NCI-H187 treated with DMSO at 0.1 percent for 48 hours (cell line): ENCODE measurements around the gene DNAJC7.
A peak's percentile ranks its signal among the peaks of the same experiment; 100 is the strongest.

Source experiments
- DNase-seq: peaks from one replicate; lab custom pipeline; 2025; lab: John Stamatoyannopoulos, UW

Gene DNAJC7

DNA sequence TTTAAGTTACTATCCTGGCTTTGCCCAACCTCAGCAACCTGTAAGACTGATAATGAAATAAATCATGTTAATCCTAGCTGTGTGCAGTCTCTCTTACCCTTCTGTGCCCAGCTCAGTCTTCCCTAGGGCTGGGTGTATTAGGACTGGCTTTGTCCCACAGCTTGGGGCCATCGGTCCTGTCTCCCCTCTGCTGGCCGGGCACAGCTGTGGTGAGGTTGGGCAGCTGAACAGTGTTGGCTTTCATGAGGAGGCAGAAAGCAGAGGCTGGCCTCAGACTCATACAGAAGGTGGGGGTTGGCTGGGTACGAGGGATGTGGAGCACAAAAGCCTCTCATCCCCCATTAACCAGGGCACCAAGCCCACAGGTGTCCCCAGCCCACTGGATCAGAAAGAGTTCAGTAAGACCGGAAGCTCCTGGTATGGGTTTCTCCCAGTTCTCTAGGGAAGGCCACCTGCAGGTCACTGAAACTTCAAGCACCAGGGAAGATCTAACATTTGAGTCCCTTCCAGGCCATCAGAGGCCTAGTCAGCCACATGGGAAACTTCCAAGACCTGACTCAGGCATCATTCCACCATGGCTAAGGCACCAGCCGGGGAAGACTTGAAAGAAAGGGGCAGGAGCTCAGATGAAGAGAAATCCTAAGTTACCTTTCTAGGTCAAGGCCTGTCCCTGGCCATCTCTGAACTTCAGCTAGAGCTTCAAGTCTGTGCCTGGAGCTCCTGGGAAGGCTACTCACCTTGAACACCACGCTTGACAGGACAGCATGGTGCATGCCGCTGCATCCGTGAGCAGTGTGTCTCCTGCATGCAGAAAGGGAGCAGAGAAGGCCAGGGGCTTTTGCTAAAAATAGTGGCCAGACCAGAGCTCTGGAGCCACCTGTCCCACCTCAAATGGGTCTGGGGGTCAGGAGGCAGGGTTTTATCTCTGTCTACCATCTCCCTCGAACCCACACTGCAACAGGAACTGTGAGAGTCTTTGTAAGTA is 41.8 kb downstream of the DNAJC7 start:
- DNase-seq: no peak

- no peak for DNase-seq
These were observed 42.6 kb downstream of the DNAJC7 start for GRCh38 chr17:41974658-41975057.

- no peak for DNase-seq
These were observed 43.2 kb downstream of the DNAJC7 start for GRCh38 chr17:41974031-41974430.

DNA sequence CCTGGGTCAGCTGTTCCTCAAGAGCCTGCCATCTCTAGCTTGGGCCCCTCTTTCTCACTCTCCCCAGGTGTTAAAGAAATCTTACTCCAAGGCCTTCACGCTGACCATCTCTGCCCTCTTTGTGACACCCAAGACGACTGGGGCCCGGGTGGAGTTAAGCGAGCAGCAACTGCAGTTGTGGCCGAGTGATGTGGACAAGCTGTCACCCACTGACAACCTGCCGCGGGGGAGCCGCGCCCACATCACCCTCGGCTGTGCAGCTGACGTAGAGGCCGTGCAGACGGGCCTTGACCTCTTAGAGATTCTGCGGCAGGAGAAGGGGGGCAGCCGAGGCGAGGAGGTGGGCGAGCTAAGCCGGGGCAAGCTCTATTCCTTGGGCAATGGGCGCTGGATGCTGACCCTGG is 43.8 kb downstream of the DNAJC7 start:
- no peak for DNase-seq

- DNase-seq: no peak
These were observed 44.5 kb downstream of the DNAJC7 start for GRCh38 chr17:41972571-41973407.

- DNase-seq: no peak
These were observed 45.3 kb downstream of the DNAJC7 start for GRCh38 chr17:41971721-41972523.

GRCh38 chr17:41970901-41971331 is 46.3 kb downstream of the DNAJC7 start:
- no peak for DNase-seq

DNA sequence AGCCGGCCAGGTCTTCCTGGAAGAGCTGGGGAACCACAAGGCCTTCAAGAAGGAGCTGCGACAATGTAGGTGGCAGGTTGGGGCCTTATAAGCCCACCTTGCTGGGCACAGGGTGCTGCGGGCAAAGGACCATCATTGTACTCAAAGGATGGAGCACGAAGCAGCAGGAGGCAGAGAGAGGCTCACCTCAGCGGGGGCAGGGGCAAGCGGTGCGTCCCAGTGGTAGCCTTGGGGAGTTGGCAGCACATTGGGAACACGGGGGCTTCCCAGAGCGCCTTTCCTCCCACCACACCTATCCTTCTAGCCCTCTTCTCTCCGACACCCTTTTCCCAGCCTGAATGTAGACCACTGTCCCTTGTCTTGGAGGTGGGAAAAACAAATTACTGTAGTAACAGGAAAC is 48.6 kb downstream of the DNAJC7 start:
- DNase-seq: no peak

DNA sequence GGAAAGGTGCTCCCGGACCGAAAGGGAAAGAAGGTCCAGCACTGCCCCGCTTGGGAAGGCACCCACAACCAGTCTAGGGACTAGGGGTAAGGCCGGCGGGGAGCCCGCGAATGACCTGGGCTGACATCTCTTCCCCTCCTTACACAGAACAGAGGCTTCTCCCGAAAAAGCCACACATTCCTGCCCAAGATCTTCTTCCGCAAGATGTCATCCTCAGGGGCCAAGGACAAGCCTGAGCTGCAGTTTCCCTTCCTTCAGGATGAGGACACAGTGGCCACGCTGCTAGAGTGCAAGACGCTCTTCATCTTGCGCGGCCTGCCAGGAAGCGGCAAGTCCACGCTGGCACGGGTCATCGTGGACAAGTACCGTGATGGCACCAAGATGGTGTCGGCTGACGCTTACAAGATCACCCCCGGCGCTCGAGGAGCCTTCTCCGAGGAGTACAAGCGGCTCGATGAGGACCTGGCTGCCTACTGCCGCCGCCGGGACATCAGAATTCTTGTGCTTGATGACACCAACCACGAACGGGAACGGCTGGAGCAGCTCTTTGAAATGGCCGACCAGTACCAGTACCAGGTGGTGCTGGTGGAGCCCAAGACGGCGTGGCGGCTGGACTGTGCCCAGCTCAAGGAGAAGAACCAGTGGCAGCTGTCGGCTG is 49.2 kb downstream of the DNAJC7 start:
- no peak for DNase-seq

DNA sequence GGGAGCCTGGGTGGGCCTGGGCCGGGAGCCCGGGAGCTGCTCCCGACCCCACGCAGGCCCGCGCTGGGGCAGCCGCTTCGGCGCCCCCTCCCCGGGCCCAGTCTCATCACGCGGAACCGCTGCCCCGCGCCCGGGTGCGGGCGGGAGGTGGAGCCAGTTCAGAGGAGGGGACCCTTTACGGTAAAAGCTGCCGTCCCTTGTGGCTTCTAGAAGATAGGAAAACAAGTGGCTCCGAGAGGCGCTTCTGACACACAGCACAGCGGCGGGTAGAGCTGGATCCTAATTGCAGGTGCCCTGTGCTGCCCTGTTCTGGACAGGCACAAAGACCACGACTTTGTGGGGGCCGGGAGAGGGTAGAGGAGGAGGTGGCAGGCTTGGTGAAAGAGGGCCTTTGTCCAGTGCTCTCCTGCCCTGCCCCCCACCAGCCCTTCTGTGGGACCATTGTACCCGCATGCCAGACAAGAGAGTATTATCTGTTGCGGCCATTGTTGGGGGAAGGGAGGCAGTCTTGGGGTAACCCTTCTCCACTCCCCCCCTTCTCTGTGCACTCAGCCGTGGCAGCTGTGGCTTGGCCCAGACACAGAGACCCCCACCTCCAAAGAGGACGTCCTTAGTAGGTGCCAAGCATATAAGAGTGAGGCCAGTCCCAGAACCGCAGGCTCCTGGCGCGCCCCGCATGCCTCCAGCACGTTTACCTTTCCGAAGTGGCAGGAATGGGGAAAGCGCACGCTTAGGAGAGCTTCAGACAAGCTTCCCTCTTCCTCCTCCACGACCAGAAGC is 49.9 kb downstream of the DNAJC7 start:
- no peak for DNase-seq

DNA sequence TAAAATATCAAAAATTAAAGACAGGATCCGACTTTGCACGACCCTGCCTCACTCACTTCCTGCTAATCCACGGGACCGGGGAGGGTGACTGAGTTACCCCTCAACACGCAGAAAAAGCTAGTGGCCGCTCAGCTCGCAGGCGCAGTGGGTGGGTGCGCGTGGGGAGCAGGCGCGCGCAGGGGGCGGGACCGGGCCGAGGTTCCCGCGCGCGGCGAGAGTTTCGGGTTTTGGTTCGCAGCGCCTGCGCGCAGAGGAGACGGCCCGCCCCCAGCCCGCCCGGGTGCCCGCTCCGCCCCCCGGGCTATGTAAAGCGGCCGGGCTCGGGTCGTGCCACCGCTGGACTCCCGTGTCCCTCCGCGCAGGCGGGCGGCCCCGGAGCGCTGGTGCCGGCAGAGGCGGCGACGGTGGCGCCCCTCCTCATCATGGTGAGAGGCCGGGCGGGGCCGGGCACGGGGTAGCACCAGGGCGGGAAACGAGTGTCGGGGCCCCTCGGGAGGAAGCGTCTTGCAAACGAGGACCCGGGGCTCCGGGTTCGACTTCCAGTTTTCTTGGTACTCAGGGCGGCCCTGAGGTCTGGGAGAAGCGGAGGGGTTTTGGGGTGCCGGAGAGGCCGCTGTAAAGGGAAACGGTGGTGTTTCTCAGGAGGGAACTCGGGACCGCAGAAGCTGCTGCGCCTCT is 50.6 kb downstream of the DNAJC7 start, which contains the start of gene CNP:
TSS of gene CNP (plus strand) at position 333 of the 678 bp plus-strand sequence. CDS start at position 423, 90 bp downstream.
- peak; percentile 24 for DNase-seq

DNA sequence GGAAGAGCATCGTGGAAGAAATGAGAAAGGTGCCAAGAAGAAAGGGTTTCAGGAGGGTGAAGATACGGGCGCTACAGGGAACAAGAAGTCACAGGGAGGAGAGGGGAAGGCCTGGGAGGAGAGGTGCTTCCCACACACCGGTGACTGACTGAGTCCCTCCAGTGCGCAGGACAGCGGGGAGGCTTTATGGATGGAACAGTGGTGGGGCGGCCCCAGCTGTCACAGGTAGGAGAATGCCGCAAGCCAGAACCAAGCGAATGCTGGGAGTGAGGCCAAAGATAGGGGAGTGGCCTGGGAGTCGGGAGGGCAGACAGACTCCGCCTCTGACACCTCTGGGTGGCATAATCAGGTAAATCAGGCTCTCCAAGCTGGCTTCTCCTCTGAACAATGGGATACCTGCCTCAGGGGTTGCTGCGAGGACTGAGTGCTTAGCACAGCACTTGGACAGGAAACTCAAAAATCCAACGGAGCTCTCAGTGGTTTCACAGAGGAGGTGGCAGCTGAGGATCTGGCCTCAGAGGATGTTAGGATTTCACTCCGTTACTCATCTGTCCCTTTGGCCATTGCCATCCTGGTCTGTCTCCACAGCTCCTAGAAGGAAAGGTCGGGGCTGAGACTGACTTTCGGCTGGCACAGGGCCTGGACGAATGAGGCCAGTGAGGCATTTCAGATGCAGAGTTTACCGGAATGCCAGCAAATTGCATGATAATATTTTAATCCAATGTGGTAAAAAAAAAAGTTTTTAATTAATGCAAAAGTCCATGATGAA is 51.4 kb downstream of the DNAJC7 start:
- peak; percentile 81 for DNase-seq

GRCh38 chr17:41962768-41963434 is 54.3 kb downstream of the DNAJC7 start:
- no peak for DNase-seq

DNA sequence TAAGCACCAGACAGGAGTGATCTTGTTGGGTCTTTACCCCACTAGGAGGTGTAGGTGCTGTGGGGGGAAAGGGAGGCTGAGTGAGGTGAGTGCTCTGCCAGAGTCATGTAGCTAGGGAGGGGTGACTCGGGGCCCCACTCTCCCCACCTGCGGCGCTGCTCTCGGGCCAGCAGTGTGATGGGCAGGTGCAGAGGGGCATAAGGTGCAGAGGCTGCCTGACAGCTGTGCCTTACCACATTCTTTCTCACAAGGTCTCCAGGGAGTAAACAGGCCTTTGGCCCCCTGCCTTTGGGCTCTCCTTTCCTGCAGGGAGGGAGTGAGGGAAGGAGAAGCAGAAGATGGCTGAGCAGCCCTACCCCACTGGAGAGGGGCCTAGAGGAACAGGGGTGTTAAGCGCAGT is 55.1 kb downstream of the DNAJC7 start:
- no peak for DNase-seq

- DNase-seq: no peak
These were observed 57.7 kb downstream of the DNAJC7 start for GRCh38 chr17:41959336-41960095.

DNA sequence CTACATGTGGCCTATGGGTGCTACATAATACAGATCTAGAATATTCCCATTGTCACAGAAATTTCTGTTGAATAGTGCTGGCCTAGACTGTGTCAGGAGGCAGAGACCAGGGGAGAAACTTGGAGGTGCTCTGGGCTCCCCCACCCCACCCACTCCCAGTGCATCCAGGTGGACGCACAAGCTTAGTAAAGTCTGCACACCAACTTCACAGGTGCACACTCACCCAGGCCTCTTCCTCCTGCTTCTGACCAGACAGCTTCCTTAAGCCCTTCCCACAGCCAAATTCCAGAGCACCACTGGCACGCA is 58.3 kb downstream of the DNAJC7 start:
- no peak for DNase-seq

DNA sequence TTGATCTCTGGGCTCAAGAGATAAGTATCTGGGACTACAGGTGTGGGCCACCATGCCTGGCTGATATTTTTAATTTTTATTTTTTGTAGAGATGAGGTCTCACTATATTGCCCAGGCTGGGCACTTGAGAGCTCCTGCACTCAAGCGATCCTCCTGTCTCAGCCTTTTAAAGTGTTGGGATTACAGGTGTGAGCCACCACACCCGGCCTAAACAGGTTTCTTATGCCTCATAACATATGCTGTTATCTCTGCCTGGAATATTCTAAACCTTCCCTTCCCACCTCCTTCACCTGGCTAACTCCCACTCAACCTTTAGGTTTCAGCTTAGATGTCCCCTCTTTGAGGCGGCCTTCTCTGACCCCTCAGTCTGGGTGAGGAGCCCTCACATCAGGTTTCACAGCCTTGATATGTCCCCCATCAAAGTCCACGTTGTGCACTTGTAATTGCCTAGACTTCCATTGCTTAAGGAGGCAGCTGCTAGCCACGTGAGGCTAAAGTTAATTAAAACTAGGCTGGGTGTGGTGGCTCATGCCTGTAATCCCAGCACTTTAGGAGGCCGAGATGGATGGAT is 59.3 kb downstream of the DNAJC7 start:
- no peak for DNase-seq
